Lung (tissue), 12 donors: ENCODE measurements around the gene TRPM6. TPM values are rescaled to one million over a fixed set of nuclear protein-coding genes. Genes with fewer than 3 reads are reported as not detected.

Experiments used
- ATAC-seq: fragments of 200-7000 bp; cut with Tn5 transposase; one replicate; pipeline ENCODE4 v1.9.1; 2020; ENCODE audit warnings: moderate number of reproducible peaks; ENCODE audit not compliant: insufficient read depth, low FRiP score
- DNase-seq, 3 donors: peaks; one replicate each; pipeline ENCODE4 v3.0.0-alpha.2; 2013 to 2017
- H3K27ac ChIP-seq, 2 donors: one replicate each; pipeline ENCODE4 v1.5.1; 2013; ENCODE audit warnings: mild to moderate bottlenecking in 2 of 2, moderate library complexity in 2 of 2, control low read depth in 1 of 2, inconsistent platforms in 1 of 2, low read depth in 1 of 2, low read length in 1 of 2
- H3K27me3 ChIP-seq, 3 donors: one replicate each; pipeline ENCODE4 v1.5.1; 2013; ENCODE audit warnings: low read length in 2 of 3; ENCODE audit not compliant: control insufficient read depth in 3 of 3, insufficient read depth in 3 of 3
- H3K36me3 ChIP-seq, 4 donors: one replicate each; pipeline ENCODE4 v1.5.1; 2013; ENCODE audit warnings: low read length in 4 of 4, mild to moderate bottlenecking in 1 of 4, moderate library complexity in 1 of 4; ENCODE audit not compliant: control insufficient read depth in 4 of 4, insufficient read depth in 4 of 4
- H3K4me1 ChIP-seq, 5 donors: one replicate each; pipeline ENCODE4 v1.5.1; 2013; ENCODE audit warnings: low read length in 5 of 5, mild to moderate bottlenecking in 2 of 5, moderate library complexity in 1 of 5; ENCODE audit not compliant: control insufficient read depth in 5 of 5, insufficient read depth in 5 of 5
- H3K4me3 ChIP-seq: one replicate; pipeline ENCODE4 v1.5.1; 2013; ENCODE audit warnings: mild to moderate bottlenecking, control low read depth, moderate library complexity
- H3K9ac ChIP-seq, 2 donors: one replicate each; pipeline ENCODE4 v1.5.1; 2013; ENCODE audit warnings: low read length in 2 of 2, control low read depth in 1 of 2; ENCODE audit not compliant: insufficient read depth in 1 of 2
- H3K9me3 ChIP-seq, 4 donors: one replicate each; pipeline ENCODE4 v1.5.1; 2013; ENCODE audit warnings: low read length in 3 of 4, mild to moderate bottlenecking in 1 of 4, moderate library complexity in 1 of 4; ENCODE audit not compliant: control insufficient read depth in 4 of 4, insufficient read depth in 3 of 4
- WGBS, 2 donors: extraction: QIAGEN DNeasy Blood & Tissue Kit; methylation state at CpG; one replicate each; pipeline ENCODE4 v1.1.7; 2013; 5-methylcytosine and 5-hydroxymethylcytosine counted together
- polyA plus RNA-seq, 2 donors: library from polyadenylated mRNA; stranded (reverse); fragments of 200-250 nt; gene quantifications; one replicate each; pipeline ENCODE4 v1.2.1, GENCODE V29; 2013
- total RNA-seq, 2 donors: library from RNA; depleted of rRNA in 1 of 2; stranded (reverse); fragments of >200 nt in 1 of 2; gene quantifications; one replicate each; pipeline ENCODE4 v1.2.1, GENCODE V29; 2014 to 2021
- TF ChIP-seq, protein P1 (sequence below): IDR thresholded peaks from 2 replicates; pipeline ENCODE4 v1.5.1; 2012; ENCODE audit warnings: mild to moderate bottlenecking; ENCODE audit errors: control extremely low read depth, extremely low read depth
- donor health status: control.
- donor health status: control.
- donor health status: Bipolar disorder and iron deficiency.
- donor health status: healthy.
- donor health status: DM: yes; HTN: yes; CAD: no.

TRPM6 gene
- total and polyA plus RNA-seq, 4 donors: 0.10 to 2.3 (median 0.70) TPM

- H3K9me3 ChIP-seq: no peaks in the 10 kb centered on the region
- H3K36me3 ChIP-seq: no peaks in the 10 kb centered on the region
- H3K4me1 ChIP-seq: no peaks in the 10 kb centered on the region
- TF ChIP-seq, protein P1, sequence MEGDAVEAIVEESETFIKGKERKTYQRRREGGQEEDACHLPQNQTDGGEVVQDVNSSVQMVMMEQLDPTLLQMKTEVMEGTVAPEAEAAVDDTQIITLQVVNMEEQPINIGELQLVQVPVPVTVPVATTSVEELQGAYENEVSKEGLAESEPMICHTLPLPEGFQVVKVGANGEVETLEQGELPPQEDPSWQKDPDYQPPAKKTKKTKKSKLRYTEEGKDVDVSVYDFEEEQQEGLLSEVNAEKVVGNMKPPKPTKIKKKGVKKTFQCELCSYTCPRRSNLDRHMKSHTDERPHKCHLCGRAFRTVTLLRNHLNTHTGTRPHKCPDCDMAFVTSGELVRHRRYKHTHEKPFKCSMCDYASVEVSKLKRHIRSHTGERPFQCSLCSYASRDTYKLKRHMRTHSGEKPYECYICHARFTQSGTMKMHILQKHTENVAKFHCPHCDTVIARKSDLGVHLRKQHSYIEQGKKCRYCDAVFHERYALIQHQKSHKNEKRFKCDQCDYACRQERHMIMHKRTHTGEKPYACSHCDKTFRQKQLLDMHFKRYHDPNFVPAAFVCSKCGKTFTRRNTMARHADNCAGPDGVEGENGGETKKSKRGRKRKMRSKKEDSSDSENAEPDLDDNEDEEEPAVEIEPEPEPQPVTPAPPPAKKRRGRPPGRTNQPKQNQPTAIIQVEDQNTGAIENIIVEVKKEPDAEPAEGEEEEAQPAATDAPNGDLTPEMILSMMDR: no peak
- H3K27ac ChIP-seq: no peak overlapping the region
- no peak overlapping the region for H3K4me3 ChIP-seq
- no peak for ATAC-seq
- no peak overlapping the region for H3K9ac ChIP-seq
- H3K27me3 ChIP-seq: no peaks in the 10 kb centered on the region
- DNase-seq: no peak
- WGBS, 2 donors: 85 to 88% methylated on average over 4 of the region's 4 CpGs
These were observed 152.0 kb downstream of the TRPM6 start for GRCh38 chr9:74735761-74736160.

DNA sequence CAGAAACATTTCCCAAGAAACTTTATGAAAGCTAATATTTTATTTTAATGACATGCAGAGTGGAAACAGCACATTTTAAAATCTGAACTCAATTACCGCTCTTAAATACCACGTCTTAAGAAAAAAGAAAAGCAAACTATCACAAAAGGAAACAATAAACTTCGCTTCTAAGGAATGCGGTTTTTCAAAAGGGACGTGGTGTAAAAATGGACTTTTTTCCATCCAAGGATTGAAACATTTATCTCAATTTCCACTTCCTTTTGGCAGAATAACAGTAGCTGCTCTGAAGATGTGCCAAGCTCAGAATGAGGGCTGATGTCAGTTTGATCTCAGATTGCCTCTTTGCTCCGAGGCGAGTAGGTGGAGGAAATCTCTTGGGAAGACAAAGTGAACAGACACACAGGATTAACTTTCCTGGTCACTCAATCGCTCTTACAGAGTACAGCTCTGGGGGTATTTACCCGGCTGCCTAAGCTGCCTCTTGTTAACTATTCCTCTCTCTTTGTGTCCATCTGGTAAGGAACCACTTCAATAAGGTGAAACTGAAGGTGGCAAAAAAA lies 158.5 kb downstream of the TRPM6 start:
- 50 to 64% methylated on average over 9 of the region's 9 CpGs for WGBS, 2 donors
- peak in 2 of 3 donors; percentile 1 to 10 for DNase-seq
- TF ChIP-seq, protein P1: no peak
- Histone ChIP-seq H3K36me3 (no peaks in the 10 kb centered on the region), H3K27me3 (no peaks in the 10 kb centered on the region), H3K27ac (no peak overlapping the region), H3K4me1 (peaks cover 0 to 6% (median 0%) of the 10 kb centered on the region in 5 donors), H3K4me3 (no peak overlapping the region), H3K9me3 (peaks cover 0 to 3% (median 0%) of the 10 kb centered on the region in 4 donors), H3K9ac (peak overlapping the region in 1 of 2 donors; percentile 25)
- ATAC-seq: no peak

- WGBS, 2 donors: 70 to 75% methylated on average over 7 of the region's 7 CpGs
- H3K4me1 ChIP-seq: peaks cover 0 to 6% (median 0%) of the 10 kb centered on the region in 5 donors
- TF ChIP-seq, protein P1: no peak
These were observed 159.5 kb downstream of the TRPM6 start for GRCh38 chr9:74728176-74728575.

DNA sequence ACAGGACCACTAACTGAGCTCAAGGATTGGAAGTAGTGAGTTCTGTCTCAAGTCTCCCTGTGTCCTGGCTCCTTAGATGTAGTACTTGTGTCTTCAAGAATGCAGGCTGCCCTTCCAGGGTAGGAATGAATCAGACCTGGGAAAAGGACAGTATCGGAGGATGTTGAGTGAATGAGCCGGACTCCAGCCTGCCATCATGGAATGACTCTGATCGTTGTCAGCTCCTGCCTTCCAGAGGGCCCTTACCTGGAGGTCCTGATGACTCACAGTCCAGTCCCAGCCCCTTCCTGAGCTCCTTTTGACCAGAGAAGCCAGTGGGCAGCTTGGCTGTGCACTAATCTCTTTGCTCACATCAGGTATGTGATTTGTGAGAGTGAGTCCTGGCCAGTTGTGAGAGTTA lies 161.1 kb downstream of the TRPM6 start:
- TF ChIP-seq, protein P1: no peak
- Histone ChIP-seq H3K9ac (no peak overlapping the region), H3K4me3 (no peak overlapping the region), H3K9me3 (peaks cover 0 to 3% (median 0%) of the 10 kb centered on the region in 4 donors), H3K4me1 (peaks cover 0 to 6% (median 0%) of the 10 kb centered on the region in 5 donors), H3K27ac (no peak overlapping the region), H3K36me3 (no peaks in the 10 kb centered on the region), H3K27me3 (no peaks in the 10 kb centered on the region)
- DNase-seq (no peak), ATAC-seq (no peak)
- WGBS, 2 donors: 96% methylated on average over 3 of the region's 3 CpGs

More at GRCh38 chr9:74728176-74728575, 159.5 kb downstream of the TRPM6 start:
- Histone ChIP-seq H3K27me3 (no peaks in the 10 kb centered on the region), H3K36me3 (no peaks in the 10 kb centered on the region), H3K27ac (no peak overlapping the region), H3K9me3 (peaks cover 0 to 3% (median 0%) of the 10 kb centered on the region in 4 donors), H3K4me3 (no peak overlapping the region), H3K9ac (no peak overlapping the region)
- no peak for ATAC-seq
- DNase-seq: no peak
